ENCODE results near the gene GRM4. TPM values are rescaled to one million over a fixed set of nuclear protein-coding genes. Genes with fewer than 3 reads are reported as not detected.
"Not testable (repeated sequence)": the region's sequence is repeated elsewhere in the genome, so short reads cannot be mapped to it uniquely, and the experiment has no call there.

GRM4 gene
- polyA plus RNA-seq (2014; cell fraction: cytosol; rRNA removed): 0.18 TPM in 1 of 2 replicates, not detected in the other
- polyA plus RNA-seq (2014; cell fraction: nucleus; rRNA removed): not detected in 2 replicates

GRCh38 chr6:34146021-34146782 is at the start of gene GRM4:
TSS of gene GRM4 (minus strand) at chr6:34146087. CDS start at chr6:34133496, 12,591 bp downstream.
- no peak for DNase-seq (ENCODE audit: low spot score)

GRCh38 chr6:34194772-34195171 is 48.9 kb upstream of the GRM4 start:
- no peak for DNase-seq (ENCODE audit: low spot score)

- no peak for DNase-seq (ENCODE audit: low spot score)
These were observed 44.7 kb upstream of the GRM4 start for GRCh38 chr6:34190504-34191122.

GRCh38 chr6:34189806-34190503 is 44.1 kb upstream of the GRM4 start:
- DNase-seq (ENCODE audit: low spot score): no peak

GRCh38 chr6:34184726-34185125 is 38.8 kb upstream of the GRM4 start:
- not testable (repeated sequence) for DNase-seq (ENCODE audit: low spot score)

- no peak for DNase-seq (ENCODE audit: low spot score)
These were observed 37.1 kb upstream of the GRM4 start for GRCh38 chr6:34182751-34183531.

GRCh38 chr6:34181908-34182307 is 36.0 kb upstream of the GRM4 start:
- no peak for DNase-seq (ENCODE audit: low spot score)

GRCh38 chr6:34179106-34179720 is 33.3 kb upstream of the GRM4 start:
- DNase-seq (ENCODE audit: low spot score): no peak

- DNase-seq (ENCODE audit: low spot score): no peak
These were observed 32.6 kb upstream of the GRM4 start for GRCh38 chr6:34178357-34179105.

GRCh38 chr6:34177181-34177591 is 31.3 kb upstream of the GRM4 start:
- DNase-seq (ENCODE audit: low spot score): no peak

GRCh38 chr6:34176261-34177031 is 30.6 kb upstream of the GRM4 start:
- no peak for DNase-seq (ENCODE audit: low spot score)

GRCh38 chr6:34174846-34175399 is 29.0 kb upstream of the GRM4 start:
- DNase-seq (ENCODE audit: low spot score): no peak

GRCh38 chr6:34172961-34173775 is 27.3 kb upstream of the GRM4 start:
- no peak for DNase-seq (ENCODE audit: low spot score)

- DNase-seq (ENCODE audit: low spot score): no peak
These were observed 24.5 kb upstream of the GRM4 start for GRCh38 chr6:34170346-34170745.

- DNase-seq (ENCODE audit: low spot score): no peak
These were observed 24.0 kb upstream of the GRM4 start for GRCh38 chr6:34169897-34170296.

GRCh38 chr6:34161857-34162515 is 16.1 kb upstream of the GRM4 start:
- DNase-seq (ENCODE audit: low spot score): no peak

- no peak for DNase-seq (ENCODE audit: low spot score)
These were observed 14.0 kb upstream of the GRM4 start for GRCh38 chr6:34159844-34160243.

GRCh38 chr6:34158876-34159275 is 13.0 kb upstream of the GRM4 start:
- no peak for DNase-seq (ENCODE audit: low spot score)
